ENCODE data around the gene SYNE2. TPM values are rescaled to one million over a fixed set of nuclear protein-coding genes. Genes with fewer than 3 reads are reported as not detected.

SYNE2 gene
- total RNA-seq, 1 experiment from 2014 or later: 48.5 TPM

GRCh38 chr14:64198486-64198885 is 345.7 kb downstream of the SYNE2 start:
- ChIA-PET CTCF (no interaction called here), POLR2A (no interaction called here)
- no peak for DNase-seq

GRCh38 chr14:64200170-64200569 is 347.4 kb downstream of the SYNE2 start:
- no peaks in the 10 kb centered on the region for H3K27me3 ChIP-seq (replicated peaks; ENCODE audit: control insufficient read depth, insufficient read depth, low read length)
- TF ChIP-seq CTCF (IDR thresholded peaks at IDR 0.05; ENCODE audit: insufficient read depth in 1 of 2, low read depth in 1 of 2, low read length in 1 of 2, severe bottlenecking in 1 of 2, unreplicated experiment in 1 of 2): no peak
- no peaks in the 10 kb centered on the region for H3K36me3 ChIP-seq (ENCODE audit: control insufficient read depth, insufficient read depth, low read length)
- no peaks in the 10 kb centered on the region for H3K9me3 ChIP-seq
- intact Hi-C loops (cut with micrococcal nuclease; ENCODE audit: unreplicated experiment): no loop called here
- H3K4me1 Mint-ChIP-seq (ENCODE audit: low read depth, unreplicated experiment): peaks cover 13% of the 10 kb centered on the region
- H3K27ac Mint-ChIP-seq (ENCODE audit: unreplicated experiment): no peak overlapping the region
- ChIA-PET CTCF (interaction anchor here (1.1 kb wide), 1 partner anchor 103 kb away, joined by 3 read pairs; no protein-coding TSS in a partner anchor), POLR2A (interaction anchor here (0.6 kb wide), 1 partner anchor 658 kb away, joined by 16 read pairs; no protein-coding TSS in a partner anchor)
- no peaks in the 10 kb centered on the region for H3K9me3 Mint-ChIP-seq (ENCODE audit: unreplicated experiment)
- H3K4me3 ChIP-seq (ENCODE audit: low read depth, low read length): no peak overlapping the region
- no peaks in the 10 kb centered on the region for H3K27me3 Mint-ChIP-seq (ENCODE audit: insufficient read depth, unreplicated experiment)
- no peak overlapping the region for H3K4me3 Mint-ChIP-seq (ENCODE audit: unreplicated experiment)
- peaks cover 22% of the 10 kb centered on the region; the same call in 1 of the 2 replicates for H3K4me1 ChIP-seq
- H3K36me3 Mint-ChIP-seq (ENCODE audit: insufficient read depth, unreplicated experiment): peaks cover 5% of the 10 kb centered on the region
- BruUV-seq (replicated peaks): no TSS peak
- no peak for DNase-seq

More at GRCh38 chr14:64198486-64198885, 345.7 kb downstream of the SYNE2 start:
- TF ChIP-seq CTCF (IDR thresholded peaks at IDR 0.05; ENCODE audit: insufficient read depth in 1 of 2, low read depth in 1 of 2, low read length in 1 of 2, severe bottlenecking in 1 of 2, unreplicated experiment in 1 of 2): no peak
- Histone ChIP-seq H3K9me3 (no peaks in the 10 kb centered on the region), H3K4me1 (peaks cover 36% of the 10 kb centered on the region; the same call in 1 of the 2 replicates), H3K27me3 (replicated peaks; ENCODE audit: control insufficient read depth, insufficient read depth, low read length) (no peaks in the 10 kb centered on the region), H3K36me3 (ENCODE audit: control insufficient read depth, insufficient read depth, low read length) (no peaks in the 10 kb centered on the region), H3K4me3 (ENCODE audit: low read depth, low read length) (no peak overlapping the region)
- Mint-ChIP-seq H3K9me3 (ENCODE audit: unreplicated experiment) (no peaks in the 10 kb centered on the region), H3K36me3 (ENCODE audit: insufficient read depth, unreplicated experiment) (peaks cover 5% of the 10 kb centered on the region), H3K27me3 (ENCODE audit: insufficient read depth, unreplicated experiment) (no peaks in the 10 kb centered on the region), H3K27ac (ENCODE audit: unreplicated experiment) (no peak overlapping the region), H3K4me1 (ENCODE audit: low read depth, unreplicated experiment) (peaks cover 30% of the 10 kb centered on the region), H3K4me3 (ENCODE audit: unreplicated experiment) (no peak overlapping the region)
- intact Hi-C loops (cut with micrococcal nuclease; ENCODE audit: unreplicated experiment): no loop called here
- BruUV-seq (replicated peaks): no TSS peak

- no peak overlapping the region for H3K4me3 Mint-ChIP-seq (ENCODE audit: unreplicated experiment)
- POLR2A ChIA-PET: no interaction called here
- H3K4me1 Mint-ChIP-seq (ENCODE audit: low read depth, unreplicated experiment): peaks cover 13% of the 10 kb centered on the region
Observed at GRCh38 chr14:64201296-64201695, 348.5 kb downstream of the SYNE2 start.

More at GRCh38 chr14:64201296-64201695, 348.5 kb downstream of the SYNE2 start:
- H3K4me3 ChIP-seq (ENCODE audit: low read depth, low read length): no peak overlapping the region
- peaks cover 15% of the 10 kb centered on the region; the same call in 1 of the 2 replicates for H3K4me1 ChIP-seq
- no peak for TF ChIP-seq CTCF (IDR thresholded peaks at IDR 0.05; ENCODE audit: insufficient read depth in 1 of 2, low read depth in 1 of 2, low read length in 1 of 2, severe bottlenecking in 1 of 2, unreplicated experiment in 1 of 2)
- CTCF ChIA-PET: no interaction called here
- no peaks in the 10 kb centered on the region for H3K27me3 ChIP-seq (replicated peaks; ENCODE audit: control insufficient read depth, insufficient read depth, low read length)
- H3K27me3 Mint-ChIP-seq (ENCODE audit: insufficient read depth, unreplicated experiment): no peaks in the 10 kb centered on the region
- DNase-seq: peak in 1 of 2 experiments; percentile 23
- no peak overlapping the region for H3K27ac Mint-ChIP-seq (ENCODE audit: unreplicated experiment)
- intact Hi-C loops (cut with micrococcal nuclease; ENCODE audit: unreplicated experiment): no loop called here
- H3K36me3 ChIP-seq (ENCODE audit: control insufficient read depth, insufficient read depth, low read length): no peaks in the 10 kb centered on the region
- no TSS peak for BruUV-seq (replicated peaks)
- H3K9me3 ChIP-seq: no peaks in the 10 kb centered on the region
- peaks cover 5% of the 10 kb centered on the region for H3K36me3 Mint-ChIP-seq (ENCODE audit: insufficient read depth, unreplicated experiment)
- no peaks in the 10 kb centered on the region for H3K9me3 Mint-ChIP-seq (ENCODE audit: unreplicated experiment)

Data from Caco-2 (cell line).